Vagina (tissue), 2 donors: ENCODE results near the gene CDH24.

ENCODE experiments used
- POLR2A ChIP-seq, 2 donors: fragments of 450-650 bp; IDR thresholded peaks; one replicate each; pipeline ENCODE4 v1.6.1; 2017; ENCODE audit warnings: antibody characterized with exemption in 2 of 2, mild to moderate bottlenecking in 2 of 2, moderate library complexity in 2 of 2
- POLR2AphosphoS5 ChIP-seq, 2 donors: sonication (generic); formaldehyde crosslinking; IDR thresholded peaks; one replicate each; pipeline ENCODE4 v1.9.0; 2017; ENCODE audit warnings: antibody characterized with exemption in 2 of 2, mild to moderate bottlenecking in 2 of 2, low read depth in 1 of 2; ENCODE audit not compliant: insufficient read depth in 1 of 2
- TF ChIP-seq, protein P1 (sequence below), 3 experiments: fragments of 450-650 bp in 2 of 3; fragments of 200-600 bp in 1 of 3; sonication (generic) in 1 of 3; IDR thresholded peaks; one replicate each; pipeline ENCODE4 v1.5.1; 2017 to 2019; ENCODE audit warnings: antibody characterized with exemption in 3 of 3, mild to moderate bottlenecking in 2 of 3, moderate library complexity in 2 of 3

DNA sequence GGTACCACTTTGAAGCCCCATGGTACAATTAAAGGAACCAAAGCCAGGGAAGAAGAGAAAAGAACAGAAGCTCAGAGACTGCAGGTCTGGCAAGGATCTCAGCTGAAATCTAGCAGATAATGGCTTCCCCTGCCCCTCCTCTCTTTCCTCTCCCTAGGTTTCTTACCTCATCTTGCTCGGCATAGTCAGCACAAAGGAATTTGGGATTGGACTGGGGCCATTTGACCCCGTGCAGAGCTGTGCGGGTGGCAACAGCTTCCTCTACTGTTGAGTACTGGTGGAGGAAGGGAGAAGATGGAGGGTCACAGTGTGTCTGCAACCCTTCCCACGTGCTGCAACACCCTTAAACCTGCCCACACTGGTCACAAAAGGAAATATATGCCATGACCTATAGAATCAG is 4.7 kb upstream of the CDH24 start:
- TF ChIP-seq, protein P1, sequence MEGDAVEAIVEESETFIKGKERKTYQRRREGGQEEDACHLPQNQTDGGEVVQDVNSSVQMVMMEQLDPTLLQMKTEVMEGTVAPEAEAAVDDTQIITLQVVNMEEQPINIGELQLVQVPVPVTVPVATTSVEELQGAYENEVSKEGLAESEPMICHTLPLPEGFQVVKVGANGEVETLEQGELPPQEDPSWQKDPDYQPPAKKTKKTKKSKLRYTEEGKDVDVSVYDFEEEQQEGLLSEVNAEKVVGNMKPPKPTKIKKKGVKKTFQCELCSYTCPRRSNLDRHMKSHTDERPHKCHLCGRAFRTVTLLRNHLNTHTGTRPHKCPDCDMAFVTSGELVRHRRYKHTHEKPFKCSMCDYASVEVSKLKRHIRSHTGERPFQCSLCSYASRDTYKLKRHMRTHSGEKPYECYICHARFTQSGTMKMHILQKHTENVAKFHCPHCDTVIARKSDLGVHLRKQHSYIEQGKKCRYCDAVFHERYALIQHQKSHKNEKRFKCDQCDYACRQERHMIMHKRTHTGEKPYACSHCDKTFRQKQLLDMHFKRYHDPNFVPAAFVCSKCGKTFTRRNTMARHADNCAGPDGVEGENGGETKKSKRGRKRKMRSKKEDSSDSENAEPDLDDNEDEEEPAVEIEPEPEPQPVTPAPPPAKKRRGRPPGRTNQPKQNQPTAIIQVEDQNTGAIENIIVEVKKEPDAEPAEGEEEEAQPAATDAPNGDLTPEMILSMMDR (IDR thresholded peaks at IDR 0.05) = no peak
- no peak for TF ChIP-seq POLR2A (IDR thresholded peaks at IDR 0.05)
- no peak for TF ChIP-seq POLR2AphosphoS5 (IDR thresholded peaks at IDR 0.05; ENCODE audit: insufficient read depth in 1 of 2, low read depth in 1 of 2)
